GM21447 (cell line): Measurements from ENCODE around the gene SNRPD3.
"Not testable (repeated sequence)": the region's sequence is repeated elsewhere in the genome, so short reads cannot be mapped to it uniquely, and the experiment has no call there.

ENCODE experiments used
- ATAC-seq: cut with Tn5 transposase; IDR thresholded peaks from one replicate; pipeline ENCODE4 v1.9.1; 2021; ENCODE audit not compliant: unreplicated experiment

SNRPD3 gene

DNA sequence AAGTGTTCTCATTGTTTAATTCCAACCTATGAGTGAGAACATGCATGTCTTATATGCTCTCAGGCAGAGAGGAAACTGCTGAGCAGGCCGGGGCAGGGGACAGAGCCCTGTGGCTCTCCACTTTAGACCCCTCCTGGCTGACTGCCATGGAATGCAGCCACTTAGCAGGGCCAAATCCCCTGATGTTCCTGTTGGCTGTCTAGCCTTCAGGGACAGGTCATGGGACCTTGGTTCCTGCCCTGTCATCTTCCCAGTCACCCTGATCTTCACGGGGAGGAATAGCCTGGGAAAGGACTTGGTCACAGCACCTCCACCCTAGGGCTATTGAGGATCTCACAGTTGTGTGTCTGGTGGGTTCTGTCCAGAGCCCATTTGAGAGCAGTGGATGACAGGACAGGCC is 50.5 kb downstream of the SNRPD3 start:
- ATAC-seq = not testable (repeated sequence)

DNA sequence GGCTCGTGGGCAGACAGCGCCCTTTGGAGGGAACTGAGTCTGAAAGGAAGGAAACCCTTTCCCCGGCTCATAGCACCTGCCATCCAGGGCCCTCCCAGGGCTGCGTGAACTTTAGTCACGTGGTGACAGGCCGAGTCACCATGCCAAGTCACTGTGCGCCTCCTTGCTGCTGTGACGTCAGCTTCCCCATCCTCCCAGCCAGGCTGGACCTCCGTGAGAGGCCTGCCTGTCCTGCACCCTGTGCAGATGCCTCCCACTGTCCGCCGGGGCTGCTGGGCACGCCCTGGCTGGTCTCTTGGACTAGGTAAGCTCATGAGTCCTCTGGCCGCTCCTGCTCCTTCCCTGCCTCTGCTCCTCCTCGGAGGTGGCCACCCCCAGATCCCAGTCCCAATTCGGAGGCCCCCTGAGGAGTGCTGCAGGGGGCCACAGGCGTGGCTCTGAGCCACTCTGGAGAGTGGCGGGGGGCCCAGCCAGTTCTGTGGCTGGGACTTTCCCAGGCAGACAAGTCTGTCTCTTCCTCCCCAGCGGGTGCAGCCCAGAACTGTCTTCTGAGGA is 51.7 kb downstream of the SNRPD3 start:
- ATAC-seq = not testable (repeated sequence)

DNA sequence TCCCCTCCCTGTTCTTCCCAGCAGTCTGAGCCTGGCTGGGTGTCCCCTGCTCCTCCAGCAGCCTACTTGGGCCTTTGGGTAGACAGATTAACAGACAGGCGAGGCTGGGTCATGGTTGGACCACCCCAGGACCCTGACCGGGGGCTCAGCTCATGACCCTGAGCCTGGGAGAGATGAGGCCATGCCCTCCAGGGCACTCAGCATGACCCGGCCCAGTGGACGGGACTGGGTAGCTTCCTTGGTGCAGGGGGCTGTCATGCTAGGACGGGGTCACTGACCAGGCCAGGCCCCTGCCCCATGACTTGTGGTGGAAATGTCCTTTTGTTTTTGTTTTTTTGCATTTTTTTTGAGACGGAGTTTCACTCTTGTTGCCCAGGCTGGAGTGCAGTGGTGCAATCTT is 52.5 kb downstream of the SNRPD3 start:
- not testable (repeated sequence) for ATAC-seq

DNA sequence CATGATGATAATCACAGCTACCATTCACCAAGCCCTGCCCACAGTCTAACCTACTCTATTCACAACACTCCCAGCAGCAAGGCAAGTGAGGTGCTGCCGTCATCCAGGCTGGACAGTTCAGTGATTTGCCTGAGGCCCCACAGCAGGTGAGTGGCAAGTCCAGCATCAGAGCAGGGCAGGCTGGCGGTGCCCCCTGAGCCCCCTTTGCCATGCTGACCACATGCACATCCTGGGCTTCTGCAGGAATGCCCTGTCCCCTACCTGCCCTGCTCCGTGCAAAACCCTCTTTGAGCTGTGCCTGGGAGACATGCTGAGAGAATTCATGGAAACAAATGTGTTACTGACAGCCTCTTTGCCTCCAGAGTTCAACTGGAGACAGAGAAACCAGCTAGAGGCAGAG is 54.1 kb downstream of the SNRPD3 start:
- ATAC-seq = not testable (repeated sequence)

DNA sequence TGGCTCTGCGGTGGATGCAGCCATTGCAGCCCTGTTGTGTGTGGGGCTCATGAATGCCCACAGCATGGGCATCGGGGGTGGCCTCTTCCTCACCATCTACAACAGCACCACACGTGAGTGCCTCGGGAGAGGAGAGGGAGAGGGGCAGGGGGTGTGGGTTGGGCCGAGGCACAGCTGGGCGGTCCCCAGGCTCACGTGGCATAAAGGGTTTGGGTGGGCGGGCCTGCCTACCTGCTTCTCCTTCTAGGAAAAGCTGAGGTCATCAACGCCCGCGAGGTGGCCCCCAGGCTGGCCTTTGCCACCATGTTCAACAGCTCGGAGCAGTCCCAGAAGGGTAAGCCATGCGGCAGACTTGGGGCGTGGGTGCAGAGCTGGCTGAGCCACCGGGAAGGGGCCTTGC is 59.0 kb downstream of the SNRPD3 start:
- ATAC-seq = not testable (repeated sequence)

DNA sequence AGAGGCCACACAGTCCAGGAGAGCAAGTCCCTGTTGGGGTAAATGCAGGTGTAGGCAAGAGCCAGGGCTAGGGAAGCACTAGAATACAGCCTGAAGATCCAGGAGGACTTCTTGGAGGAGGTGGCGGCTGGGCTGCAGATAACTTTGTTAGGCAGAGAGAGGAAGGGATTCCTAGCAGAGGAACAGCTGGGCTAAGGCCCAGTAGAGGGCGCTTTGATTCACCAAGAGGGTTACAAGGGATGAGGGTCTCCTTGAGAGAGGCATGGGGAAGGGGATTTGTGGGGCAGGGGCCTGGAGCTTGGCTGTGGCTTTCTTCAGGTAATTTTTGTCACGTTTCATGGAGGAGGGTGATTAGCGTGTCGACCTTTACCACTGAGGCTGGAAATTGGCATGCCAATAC is 65.4 kb downstream of the SNRPD3 start:
- ATAC-seq = not testable (repeated sequence)

DNA sequence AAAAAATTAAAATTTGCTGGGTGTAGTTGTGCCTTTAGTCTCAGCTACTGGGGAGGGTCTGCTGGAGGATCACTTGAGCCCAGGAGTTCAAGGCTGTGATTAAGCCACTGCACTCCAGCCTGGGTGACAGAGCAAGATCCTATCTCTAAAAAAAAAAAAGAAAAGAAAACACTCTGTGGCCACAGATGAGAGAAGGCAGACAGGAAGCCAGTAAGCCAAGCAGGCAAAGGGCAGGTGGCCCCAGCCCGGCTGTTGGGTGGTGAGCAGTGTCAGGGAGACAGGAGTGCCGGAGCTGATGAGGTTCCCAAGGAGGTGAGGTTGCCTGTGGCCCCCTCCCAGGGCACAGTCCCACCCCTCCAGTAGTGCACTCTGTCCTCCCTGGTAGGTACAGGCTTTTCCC is 66.8 kb downstream of the SNRPD3 start:
- not testable (repeated sequence) for ATAC-seq
